Astrocyte of the cerebellum (primary cell): ENCODE data around the gene AKNAD1.

Experiments
- DNase-seq: peaks from one replicate; pipeline ENCODE4 v3.0.0-alpha.2; 2011; ENCODE audit warnings: low read depth
- H3K4me3 ChIP-seq: 2 replicates; pipeline ENCODE4 v1.5.1; 2011; ENCODE audit warnings: mild to moderate bottlenecking, low read depth, low read length, moderate library complexity
- in situ Hi-C: cut with HindIII; loops from 2 replicates; pipeline ENCODE4 v1.10.0; 2017; ENCODE audit warnings: low sequenced_read_pairs
- TF ChIP-seq, protein P1 (sequence below): IDR thresholded peaks from 2 replicates; pipeline ENCODE4 v1.5.1; 2012; ENCODE audit warnings: low read length, low read depth, moderate library complexity, mild to moderate bottlenecking; ENCODE audit errors: missing control alignments

Gene AKNAD1

DNA sequence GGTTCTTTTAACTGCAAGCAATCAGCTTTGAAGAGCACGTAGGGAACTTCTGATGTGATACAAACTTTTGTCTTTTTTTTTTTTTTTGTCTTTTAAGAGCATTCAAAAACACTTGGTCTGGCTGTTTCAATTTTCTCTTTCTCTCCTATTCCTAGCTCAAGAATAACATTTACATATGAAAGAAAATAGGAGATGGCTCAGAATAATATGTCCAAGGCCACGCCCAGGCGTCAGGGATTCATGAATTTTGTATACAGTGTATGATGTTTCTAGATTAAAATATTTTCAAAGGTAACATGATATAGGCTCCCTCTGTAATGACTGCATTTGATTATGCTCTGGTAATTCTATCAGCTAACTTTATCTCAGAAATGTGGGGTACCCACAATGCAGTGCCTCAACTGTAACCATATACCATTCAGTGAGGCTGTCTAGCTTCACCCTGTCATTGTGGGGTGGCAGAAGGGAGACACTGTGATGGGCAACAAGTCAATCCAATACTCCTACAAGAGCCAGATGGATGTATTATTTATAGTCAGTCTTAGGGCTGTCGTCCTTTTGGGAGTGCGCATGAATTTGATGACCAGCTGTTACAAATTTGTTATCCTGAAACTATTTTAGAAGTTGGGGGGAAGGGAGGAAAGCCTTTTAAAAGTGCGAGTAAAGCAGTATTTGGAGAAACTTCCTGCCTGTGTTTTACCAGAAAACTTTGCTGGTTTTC lies 1.5 kb upstream of the AKNAD1 start:
- H3K4me3 ChIP-seq, result no peak overlapping the region
- in situ Hi-C loops, result no loop called here
- TF ChIP-seq, protein P1, sequence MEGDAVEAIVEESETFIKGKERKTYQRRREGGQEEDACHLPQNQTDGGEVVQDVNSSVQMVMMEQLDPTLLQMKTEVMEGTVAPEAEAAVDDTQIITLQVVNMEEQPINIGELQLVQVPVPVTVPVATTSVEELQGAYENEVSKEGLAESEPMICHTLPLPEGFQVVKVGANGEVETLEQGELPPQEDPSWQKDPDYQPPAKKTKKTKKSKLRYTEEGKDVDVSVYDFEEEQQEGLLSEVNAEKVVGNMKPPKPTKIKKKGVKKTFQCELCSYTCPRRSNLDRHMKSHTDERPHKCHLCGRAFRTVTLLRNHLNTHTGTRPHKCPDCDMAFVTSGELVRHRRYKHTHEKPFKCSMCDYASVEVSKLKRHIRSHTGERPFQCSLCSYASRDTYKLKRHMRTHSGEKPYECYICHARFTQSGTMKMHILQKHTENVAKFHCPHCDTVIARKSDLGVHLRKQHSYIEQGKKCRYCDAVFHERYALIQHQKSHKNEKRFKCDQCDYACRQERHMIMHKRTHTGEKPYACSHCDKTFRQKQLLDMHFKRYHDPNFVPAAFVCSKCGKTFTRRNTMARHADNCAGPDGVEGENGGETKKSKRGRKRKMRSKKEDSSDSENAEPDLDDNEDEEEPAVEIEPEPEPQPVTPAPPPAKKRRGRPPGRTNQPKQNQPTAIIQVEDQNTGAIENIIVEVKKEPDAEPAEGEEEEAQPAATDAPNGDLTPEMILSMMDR, result no peak
- no peak for DNase-seq

DNA sequence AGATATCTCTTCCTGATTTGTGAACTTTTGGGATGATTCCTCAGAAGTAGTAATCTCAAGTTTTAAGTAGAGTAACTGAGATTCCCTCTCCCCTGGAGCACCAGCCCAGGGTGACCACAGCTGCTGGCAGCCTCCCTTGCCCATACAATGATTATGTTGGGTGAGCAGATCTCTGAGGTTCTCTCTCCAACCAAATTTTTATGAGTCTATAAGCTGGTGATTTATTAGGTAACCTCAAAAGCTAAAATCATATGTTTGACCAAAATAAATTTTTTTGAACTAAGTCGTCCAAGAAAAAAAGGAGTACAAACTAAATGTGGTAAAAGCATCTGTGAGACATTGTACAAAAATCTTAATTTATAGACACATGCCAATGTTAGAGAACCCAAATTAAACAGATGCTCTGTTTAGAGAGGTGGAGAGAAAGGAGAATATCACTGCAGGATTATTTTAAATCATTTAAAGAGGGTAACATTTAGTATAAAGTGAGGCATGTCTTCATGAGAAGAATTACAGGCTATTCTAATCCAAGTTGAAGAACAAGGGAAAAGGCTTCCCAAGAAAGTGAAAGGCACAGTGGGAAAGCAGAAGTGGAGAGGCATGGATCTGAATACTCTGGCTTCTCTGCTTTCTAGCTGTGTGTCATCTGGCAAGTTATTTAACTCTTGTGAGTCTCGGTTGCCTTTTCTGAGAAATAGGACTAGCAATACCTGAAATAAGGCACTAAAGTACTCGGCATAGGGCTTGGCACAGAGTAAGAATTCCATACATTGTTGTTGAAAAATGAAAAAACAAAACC lies 2.5 kb downstream of the AKNAD1 start:
- TF ChIP-seq, protein P1, result no peak
- DNase-seq, result no peak
- H3K4me3 ChIP-seq, result no peak overlapping the region
- in situ Hi-C loops, result no loop called here

DNA sequence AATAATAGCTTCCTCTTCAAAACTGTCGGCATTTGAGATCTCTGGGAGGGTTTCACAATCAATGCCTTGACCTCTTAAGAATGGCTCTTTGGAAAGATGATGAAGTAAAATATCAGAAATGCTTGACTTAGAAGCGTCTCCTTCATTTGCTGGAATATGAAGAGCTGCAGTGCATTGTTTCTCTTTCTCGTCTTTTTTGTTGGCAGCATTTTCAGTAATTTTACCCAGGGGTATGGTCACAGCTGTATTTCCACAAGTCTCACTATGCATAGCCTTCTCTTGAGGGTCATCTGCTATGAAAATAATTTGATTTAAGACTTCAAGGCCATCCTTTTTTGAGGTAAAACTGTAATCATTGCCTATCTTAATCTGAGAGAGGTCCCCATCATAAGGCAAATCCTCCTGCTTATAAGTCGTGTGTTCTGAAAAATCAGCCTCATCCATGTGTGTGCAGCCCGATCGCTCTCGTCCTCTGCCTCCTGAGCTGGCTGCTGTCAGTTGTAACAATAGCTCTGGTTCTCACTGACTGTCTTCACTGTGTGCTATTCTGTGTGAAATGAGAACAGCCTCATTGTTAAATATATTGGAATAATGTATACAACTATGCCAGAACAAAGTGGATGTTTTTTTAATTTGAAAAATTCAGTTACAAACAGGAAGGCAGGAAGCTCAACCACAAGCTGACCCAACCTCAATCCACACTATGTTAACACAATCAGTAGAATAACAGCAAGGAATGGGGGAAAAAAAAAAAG lies 4.5 kb downstream of the AKNAD1 start:
- TF ChIP-seq, protein P1, result no peak
- in situ Hi-C loops, result no loop called here
- no peak for DNase-seq
- H3K4me3 ChIP-seq, result no peak overlapping the region

DNA sequence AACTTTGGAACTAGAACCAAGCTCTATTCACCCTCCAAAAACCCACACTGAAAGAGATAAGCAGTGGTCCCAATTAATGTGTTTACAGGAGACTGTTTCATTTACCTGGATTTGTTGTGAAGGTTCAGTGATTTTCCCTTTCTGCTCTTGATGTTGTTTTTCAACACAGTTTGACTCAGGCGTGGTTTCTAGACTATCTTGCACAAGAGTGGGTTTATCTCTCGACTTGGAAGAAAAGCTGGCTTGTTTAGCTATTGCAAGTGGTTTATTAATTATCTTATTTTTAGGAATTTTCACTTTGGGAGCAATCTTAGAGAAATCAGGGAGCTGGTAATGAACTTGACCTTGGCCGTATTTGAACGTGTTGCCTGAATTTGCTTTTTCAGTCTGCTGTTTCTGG lies 5.3 kb downstream of the AKNAD1 start:
- TF ChIP-seq, protein P1, result no peak
- no peak for DNase-seq
- H3K4me3 ChIP-seq, result no peak overlapping the region
- in situ Hi-C loops, result no loop called here

DNA sequence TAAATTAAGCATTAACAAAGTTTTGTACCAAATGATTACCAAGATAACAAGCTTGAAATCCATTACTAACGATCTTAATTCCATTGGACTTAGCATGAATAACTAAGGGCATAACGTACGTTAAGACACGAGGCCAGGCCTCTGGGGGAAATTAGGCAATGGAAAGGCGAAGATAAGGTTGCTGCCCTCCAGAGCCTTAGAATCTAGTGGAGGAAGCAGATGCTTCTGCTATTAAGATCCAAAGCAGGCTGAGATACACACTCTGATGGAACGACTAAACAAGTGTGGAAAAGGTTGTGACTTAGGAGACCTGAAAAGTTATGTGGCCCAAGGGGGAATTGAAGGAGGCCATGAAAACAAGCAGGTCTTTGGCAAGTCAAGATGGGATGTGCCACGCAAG lies 6.0 kb downstream of the AKNAD1 start:
- H3K4me3 ChIP-seq, result no peak overlapping the region
- no peak for DNase-seq
- TF ChIP-seq, protein P1, result no peak
- in situ Hi-C loops, result no loop called here

DNA sequence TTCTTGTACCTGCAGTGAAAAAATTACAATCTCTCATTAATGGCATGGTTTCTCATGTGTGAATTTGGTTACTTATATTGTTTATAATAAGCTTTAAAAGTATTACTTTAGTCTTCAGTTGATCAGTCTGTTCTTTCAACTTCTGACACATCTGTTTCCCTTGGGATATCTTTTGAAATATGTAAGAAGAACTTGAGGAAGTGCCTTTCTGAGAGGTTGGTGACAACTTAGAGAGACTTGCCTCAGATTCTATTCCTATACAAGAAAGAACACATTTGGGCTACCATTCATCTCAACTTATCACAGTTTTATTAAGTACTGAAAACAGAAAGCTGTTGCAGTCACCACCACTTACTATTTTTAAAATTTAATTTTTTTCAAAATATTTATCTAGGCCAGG lies 8.1 kb downstream of the AKNAD1 start:
- DNase-seq, result no peak
- TF ChIP-seq, protein P1, result no peak
- H3K4me3 ChIP-seq, result no peak overlapping the region
- in situ Hi-C loops, result no loop called here
